Neuron (in vitro differentiated cells): ENCODE measurements around the gene ZNF385C.

Experiments used
- H2AFZ ChIP-seq: one replicate; pipeline ENCODE4 v1.6.1; 2013; ENCODE audit warnings: low read depth, mild to moderate bottlenecking, inconsistent platforms, low read length, moderate library complexity
- H3K27me3 ChIP-seq: one replicate; pipeline ENCODE4 v1.6.1; 2013; ENCODE audit warnings: low read length; ENCODE audit not compliant: insufficient read depth
- H3K36me3 ChIP-seq: one replicate; pipeline ENCODE4 v1.6.1; 2013; ENCODE audit warnings: low read length; ENCODE audit not compliant: insufficient read depth
- H3K4me1 ChIP-seq: one replicate; pipeline ENCODE4 v1.6.1; 2013; ENCODE audit warnings: low read length; ENCODE audit not compliant: insufficient read depth
- H3K4me3 ChIP-seq: 2 replicates; pipeline ENCODE4 v1.5.1; 2013; ENCODE audit warnings: mild to moderate bottlenecking, low read length, moderate library complexity
- H3K9me3 ChIP-seq: one replicate; pipeline ENCODE4 v1.6.1; 2013; ENCODE audit warnings: low read length

The ZNF385C gene

GRCh38 chr17:42000413-42001133 is 97.7 kb downstream of the ZNF385C start:
- H3K9me3 ChIP-seq, result no peaks in the 10 kb centered on the region
- H2AFZ ChIP-seq, result no peak overlapping the region
- no peaks in the 10 kb centered on the region for H3K27me3 ChIP-seq
- peaks cover 13% of the 10 kb centered on the region for H3K4me1 ChIP-seq
- H3K36me3 ChIP-seq, result peaks cover 69% of the 10 kb centered on the region
- H3K4me3 ChIP-seq, result no peak overlapping the region

DNA sequence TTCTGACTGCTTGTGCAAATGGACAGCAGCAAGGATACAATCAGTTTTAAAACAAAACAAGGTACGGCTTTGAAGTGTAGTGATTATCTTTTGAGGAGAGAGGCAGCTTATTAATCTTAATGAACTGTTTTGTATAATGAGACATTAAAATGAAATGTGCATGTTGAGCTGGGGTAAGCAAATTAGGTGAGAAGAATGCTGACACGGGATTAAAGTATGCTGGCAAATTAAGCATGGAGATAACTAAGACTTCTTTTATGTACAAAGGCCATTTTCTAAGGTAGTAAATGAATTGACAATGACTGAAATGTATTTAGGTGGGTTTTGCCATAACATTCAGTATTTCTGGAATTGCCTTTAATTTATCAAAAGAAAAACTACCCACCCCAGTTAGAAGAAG is 99.8 kb downstream of the ZNF385C start:
- H3K9me3 ChIP-seq, result no peaks in the 10 kb centered on the region
- peaks cover 10% of the 10 kb centered on the region for H3K4me1 ChIP-seq
- H3K27me3 ChIP-seq, result no peaks in the 10 kb centered on the region
- no peak overlapping the region for H2AFZ ChIP-seq
- peaks cover 86% of the 10 kb centered on the region for H3K36me3 ChIP-seq
- H3K4me3 ChIP-seq, result no peak overlapping the region

DNA sequence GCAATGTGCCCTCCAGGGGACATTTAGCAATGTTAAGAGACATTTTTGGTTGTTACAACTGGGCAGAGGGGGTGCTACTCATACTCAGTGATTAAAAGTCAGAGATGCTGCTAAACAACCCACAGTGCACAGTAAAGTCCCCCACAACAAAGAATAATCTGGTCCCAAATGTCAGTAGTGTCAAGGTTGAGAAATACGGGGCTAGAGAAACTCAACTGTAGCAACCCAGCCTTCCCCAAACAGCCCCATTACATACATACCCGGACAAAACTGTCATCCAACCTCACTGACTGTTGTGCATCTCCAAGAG is 101.5 kb downstream of the ZNF385C start:
- Histone ChIP-seq H3K9me3 (no peaks in the 10 kb centered on the region), H3K4me3 (no peak overlapping the region), H3K36me3 (peaks cover 85% of the 10 kb centered on the region)

DNA sequence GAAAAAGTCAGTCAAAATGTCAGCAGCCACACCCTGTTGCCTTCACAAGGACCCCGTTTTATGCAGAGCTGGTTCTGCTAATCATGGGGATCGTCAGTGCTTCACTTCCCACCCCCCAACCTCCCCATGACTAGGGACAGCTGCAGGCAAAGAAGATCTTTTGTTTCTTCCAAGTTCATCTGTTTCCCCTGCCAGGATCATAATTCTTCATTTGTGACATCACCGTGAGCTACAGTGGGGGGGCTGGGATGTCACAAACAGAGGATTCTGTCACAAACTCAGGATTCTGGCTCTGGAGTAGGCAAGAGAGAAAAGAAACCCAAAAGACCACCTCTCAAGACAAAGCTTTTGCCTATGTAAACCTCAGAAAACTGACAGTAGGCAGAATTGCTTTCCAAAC is 105.7 kb downstream of the ZNF385C start:
- Histone ChIP-seq H3K36me3 (peaks cover 92% of the 10 kb centered on the region), H3K27me3 (no peaks in the 10 kb centered on the region), H2AFZ (no peak overlapping the region), H3K9me3 (no peaks in the 10 kb centered on the region), H3K4me1 (no peaks in the 10 kb centered on the region), H3K4me3 (no peak overlapping the region)

More for the DNA sequence above, 101.5 kb downstream of the ZNF385C start:
- Histone ChIP-seq H2AFZ (no peak overlapping the region), H3K27me3 (no peaks in the 10 kb centered on the region), H3K4me1 (no peaks in the 10 kb centered on the region)

DNA sequence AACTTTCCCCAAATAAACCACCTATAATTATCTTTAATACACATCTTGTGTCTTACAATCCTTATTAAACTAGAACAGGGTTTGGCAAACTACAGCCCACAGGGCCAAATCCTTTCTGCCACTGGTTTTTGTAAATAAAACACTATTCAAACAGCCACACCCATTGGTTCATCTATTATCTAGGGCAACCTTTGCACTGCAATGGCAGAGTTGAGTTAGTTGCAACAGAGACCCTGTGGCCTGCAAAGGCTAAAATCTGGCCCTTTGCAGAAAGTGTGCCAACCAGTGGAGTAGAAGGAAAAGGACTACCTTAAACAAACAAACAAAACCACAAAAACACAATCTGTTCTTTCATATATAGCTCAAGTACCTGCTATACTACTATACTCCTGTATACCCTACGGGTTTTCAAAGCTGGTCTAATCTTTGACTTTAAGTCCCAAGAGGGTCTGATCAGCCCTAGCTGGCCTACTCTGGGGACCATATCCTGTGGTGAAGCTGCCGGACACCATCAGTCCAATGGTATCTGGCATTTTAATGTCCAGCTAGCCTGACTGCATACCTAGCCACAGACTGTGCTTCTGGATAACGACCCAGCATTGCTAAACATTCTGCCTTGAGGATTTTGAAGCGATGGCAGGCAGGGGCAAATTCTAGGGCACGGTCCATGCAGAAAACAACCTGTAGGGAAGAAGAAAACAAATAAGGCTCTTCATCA is 108.4 kb downstream of the ZNF385C start:
- no peaks in the 10 kb centered on the region for H3K4me1 ChIP-seq
- no peaks in the 10 kb centered on the region for H3K9me3 ChIP-seq
- H2AFZ ChIP-seq, result no peak overlapping the region
- H3K27me3 ChIP-seq, result no peaks in the 10 kb centered on the region
- H3K4me3 ChIP-seq, result no peak overlapping the region
- H3K36me3 ChIP-seq, result peaks cover 82% of the 10 kb centered on the region

GRCh38 chr17:41988418-41988817 is 109.9 kb downstream of the ZNF385C start:
- H3K9me3 ChIP-seq, result no peaks in the 10 kb centered on the region
- no peaks in the 10 kb centered on the region for H3K4me1 ChIP-seq
- H3K36me3 ChIP-seq, result peaks cover 78% of the 10 kb centered on the region
- H3K4me3 ChIP-seq, result no peak overlapping the region
- H3K27me3 ChIP-seq, result no peaks in the 10 kb centered on the region
- H2AFZ ChIP-seq, result no peak overlapping the region

- no peaks in the 10 kb centered on the region for H3K4me1 ChIP-seq
- no peaks in the 10 kb centered on the region for H3K27me3 ChIP-seq
- no peaks in the 10 kb centered on the region for H3K9me3 ChIP-seq
- no peak overlapping the region for H3K4me3 ChIP-seq
- no peak overlapping the region for H2AFZ ChIP-seq
- H3K36me3 ChIP-seq, result peaks cover 81% of the 10 kb centered on the region
Observed at GRCh38 chr17:41987642-41988041, 110.6 kb downstream of the ZNF385C start.

DNA sequence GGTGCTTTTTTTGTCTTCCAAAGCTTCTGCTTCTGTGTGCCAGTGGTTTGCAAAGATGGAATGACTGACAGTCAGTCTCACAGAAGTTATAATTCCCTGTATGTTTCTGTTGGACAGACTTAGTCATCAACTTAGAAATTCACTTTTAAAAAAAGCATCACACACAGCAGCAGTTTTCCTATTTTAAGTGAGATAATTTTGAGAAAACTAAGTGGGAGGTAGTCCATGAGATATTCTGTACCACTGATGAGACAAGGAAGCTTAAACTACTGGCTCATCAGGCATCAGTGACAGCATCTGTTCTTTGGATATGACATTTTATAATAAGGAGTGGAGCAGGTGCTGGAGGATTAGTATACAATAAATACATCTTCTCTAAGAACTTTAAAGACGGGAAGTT is 111.6 kb downstream of the ZNF385C start:
- Histone ChIP-seq H3K9me3 (peaks cover 4% of the 10 kb centered on the region), H3K36me3 (peaks cover 82% of the 10 kb centered on the region), H3K27me3 (no peaks in the 10 kb centered on the region), H3K4me3 (no peak overlapping the region), H3K4me1 (no peaks in the 10 kb centered on the region), H2AFZ (no peak overlapping the region)

- Histone ChIP-seq H3K36me3 (peaks cover 80% of the 10 kb centered on the region), H3K4me1 (no peaks in the 10 kb centered on the region)
Observed at GRCh38 chr17:41985919-41986318, 112.4 kb downstream of the ZNF385C start.

DNA sequence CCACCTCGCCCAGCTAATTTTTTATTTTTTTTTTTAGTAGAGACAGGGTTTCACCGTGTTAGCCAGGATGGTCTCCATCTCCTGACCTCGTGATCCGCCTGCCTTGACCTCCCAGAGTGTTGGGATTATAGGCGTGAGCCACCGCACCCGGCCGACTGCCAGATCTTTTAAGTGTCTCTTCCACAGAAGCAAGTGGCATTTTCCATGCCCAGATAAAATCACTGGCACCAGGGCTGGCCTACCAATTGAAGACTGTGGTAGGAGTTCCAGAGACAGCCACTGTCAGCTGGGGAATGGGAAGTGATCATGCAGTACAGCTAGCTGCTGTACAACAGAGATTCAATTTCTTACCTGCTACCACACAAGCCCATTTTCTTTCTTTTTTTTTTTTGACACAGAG is 113.8 kb downstream of the ZNF385C start:
- Histone ChIP-seq H2AFZ (no peak overlapping the region), H3K9me3 (peaks cover 4% of the 10 kb centered on the region), H3K4me3 (no peak overlapping the region), H3K27me3 (no peaks in the 10 kb centered on the region), H3K36me3 (peaks cover 76% of the 10 kb centered on the region), H3K4me1 (no peaks in the 10 kb centered on the region)

More at GRCh38 chr17:41985919-41986318, 112.4 kb downstream of the ZNF385C start:
- H3K4me3 ChIP-seq, result no peak overlapping the region
- H2AFZ ChIP-seq, result no peak overlapping the region
- H3K27me3 ChIP-seq, result no peaks in the 10 kb centered on the region
- H3K9me3 ChIP-seq, result peaks cover 4% of the 10 kb centered on the region

DNA sequence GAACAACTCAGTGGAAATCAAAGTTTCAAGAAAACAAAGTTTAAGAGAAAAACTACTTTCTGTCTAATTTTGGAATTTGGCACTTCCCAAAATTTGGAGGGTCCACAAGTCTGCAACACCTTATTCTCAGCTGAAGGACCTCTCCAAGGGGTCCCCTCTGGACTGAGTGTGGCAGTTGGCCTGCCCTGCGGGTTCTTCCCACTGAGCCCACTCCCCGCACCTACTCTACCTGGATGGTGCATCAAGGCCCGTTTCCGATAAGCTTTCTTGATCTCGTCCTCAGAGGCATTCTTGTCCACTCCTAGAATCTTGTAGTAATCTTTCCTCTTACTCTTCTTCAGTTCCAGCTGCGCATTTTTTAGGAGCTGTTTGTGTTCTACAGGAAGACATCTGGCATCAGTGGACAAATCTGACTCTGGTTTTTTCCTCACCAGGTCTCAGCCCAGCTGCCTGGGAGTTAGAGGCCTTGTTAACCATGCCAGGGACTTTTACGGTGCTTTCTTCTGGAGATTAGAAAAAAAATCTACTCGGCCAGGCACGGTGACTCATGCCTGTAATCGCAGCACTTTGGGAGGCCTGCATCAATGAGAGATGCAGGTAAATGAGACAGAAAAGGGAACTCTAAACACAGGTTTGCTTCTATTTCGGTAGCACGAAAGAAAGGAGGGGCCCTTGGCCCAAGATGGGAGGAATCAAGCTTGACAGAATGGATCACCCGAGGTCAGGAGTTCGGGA is 116.1 kb downstream of the ZNF385C start:
- Histone ChIP-seq H2AFZ (no peak overlapping the region), H3K9me3 (peaks cover 4% of the 10 kb centered on the region), H3K27me3 (no peaks in the 10 kb centered on the region), H3K4me3 (no peak overlapping the region), H3K36me3 (peaks cover 69% of the 10 kb centered on the region), H3K4me1 (no peaks in the 10 kb centered on the region)

DNA sequence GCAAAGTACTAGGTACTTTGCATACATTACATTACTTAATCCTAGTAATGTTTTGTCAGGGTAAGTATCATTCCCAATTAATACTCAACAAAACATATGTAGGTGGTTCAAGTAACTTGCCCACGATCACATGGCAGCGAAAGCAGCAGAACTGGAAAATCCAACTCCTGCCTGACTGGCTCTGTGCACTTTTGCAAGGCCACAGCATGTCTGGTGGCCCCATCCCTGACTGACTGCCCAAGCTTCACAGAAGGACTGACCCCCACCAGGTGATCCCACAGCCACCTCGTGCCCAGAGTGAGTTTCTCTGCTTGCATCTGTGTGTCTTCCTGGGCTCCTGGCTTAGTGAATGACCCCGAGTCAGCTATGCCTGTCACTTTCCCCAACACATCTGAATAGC is 120.3 kb downstream of the ZNF385C start:
- Histone ChIP-seq H3K27me3 (no peaks in the 10 kb centered on the region), H2AFZ (no peak overlapping the region), H3K9me3 (peaks cover 4% of the 10 kb centered on the region), H3K36me3 (peaks cover 84% of the 10 kb centered on the region), H3K4me1 (no peaks in the 10 kb centered on the region), H3K4me3 (no peak overlapping the region)

DNA sequence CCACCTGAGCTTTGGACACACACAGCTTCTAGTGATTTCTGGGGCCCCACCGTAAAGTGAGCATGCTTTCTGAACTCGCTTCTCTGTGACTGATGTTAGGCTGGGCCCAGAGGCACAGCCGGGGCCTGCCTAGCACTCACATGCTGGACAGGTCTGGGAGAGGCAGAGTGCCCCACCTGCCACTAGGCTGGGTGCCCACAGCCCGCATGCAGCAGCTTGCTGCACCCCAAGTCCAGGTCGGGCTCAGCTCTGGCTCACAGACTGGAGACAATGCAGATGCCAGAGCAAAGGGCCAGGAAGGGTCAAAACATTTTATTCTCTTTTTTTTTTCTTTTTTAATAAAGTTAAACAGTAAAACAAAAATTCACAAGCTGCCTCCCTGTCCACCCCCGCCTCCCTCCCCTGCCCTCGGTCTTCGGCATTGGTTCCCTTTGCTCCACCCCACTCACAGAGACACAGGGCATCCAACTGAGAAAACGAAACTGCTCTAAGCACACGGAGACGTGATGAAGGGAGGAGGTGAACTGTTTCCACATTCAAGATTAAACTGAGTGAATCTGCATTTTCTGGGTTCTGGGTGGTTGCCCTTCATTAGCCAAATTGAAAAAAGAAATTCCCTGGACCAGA is 122.0 kb downstream of the ZNF385C start:
- Histone ChIP-seq H3K4me1 (no peaks in the 10 kb centered on the region), H3K4me3 (no peak overlapping the region), H3K36me3 (peaks cover 83% of the 10 kb centered on the region), H2AFZ (no peak overlapping the region), H3K9me3 (no peaks in the 10 kb centered on the region), H3K27me3 (no peaks in the 10 kb centered on the region)
